GM19240 (cell line): ENCODE measurements around the gene LTO1.

Experiments used
- DNase-seq: peaks from one replicate; pipeline ENCODE4 v3.0.0; 2011; ENCODE audit warnings: low spot score; ENCODE audit not compliant: insufficient read length

Gene LTO1

DNA sequence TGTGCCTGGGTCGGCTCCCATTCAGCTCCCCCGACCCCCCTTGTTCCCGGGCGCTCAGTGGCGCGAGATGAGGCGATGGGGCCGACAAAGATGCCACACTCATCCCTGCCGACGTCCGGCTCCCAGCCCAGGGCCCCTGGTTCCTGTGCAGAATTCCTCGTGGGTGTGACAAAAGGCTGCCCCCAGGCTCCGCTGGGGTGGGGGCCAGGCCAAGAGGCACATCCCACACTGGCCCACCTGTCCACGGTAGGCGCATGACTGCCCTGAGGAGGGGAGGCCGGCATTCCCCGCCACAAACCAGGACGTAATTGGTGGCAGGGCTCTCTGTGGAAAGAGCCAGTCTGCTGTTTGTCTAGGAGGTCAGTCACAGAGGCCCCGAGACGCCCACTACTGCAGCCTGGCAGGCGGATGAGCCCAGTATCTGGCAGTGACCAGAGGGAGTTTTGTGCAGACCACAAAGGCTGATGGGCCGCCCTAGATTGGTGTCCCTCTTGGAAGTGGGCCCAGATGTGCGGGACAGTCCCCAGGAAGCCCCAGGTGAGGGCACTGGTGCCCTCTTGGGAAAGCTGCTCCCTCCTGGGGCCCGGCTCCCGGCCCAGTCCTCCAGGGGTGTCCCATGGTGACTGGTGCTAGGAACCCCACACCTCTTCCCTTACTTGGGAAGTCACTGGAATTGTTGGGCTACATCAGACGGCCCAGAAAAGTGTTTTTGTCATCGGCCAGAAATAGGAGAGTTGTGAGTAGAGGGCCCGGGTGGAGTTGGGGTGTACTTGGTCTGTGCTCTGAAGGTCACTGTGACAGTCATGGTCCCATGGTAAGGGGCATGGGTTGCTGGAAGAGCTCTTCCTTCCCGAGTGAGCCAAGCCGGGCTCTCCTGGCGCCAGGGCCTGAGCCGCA is 28.4 kb downstream of the LTO1 start:
- DNase-seq: no peak

DNA sequence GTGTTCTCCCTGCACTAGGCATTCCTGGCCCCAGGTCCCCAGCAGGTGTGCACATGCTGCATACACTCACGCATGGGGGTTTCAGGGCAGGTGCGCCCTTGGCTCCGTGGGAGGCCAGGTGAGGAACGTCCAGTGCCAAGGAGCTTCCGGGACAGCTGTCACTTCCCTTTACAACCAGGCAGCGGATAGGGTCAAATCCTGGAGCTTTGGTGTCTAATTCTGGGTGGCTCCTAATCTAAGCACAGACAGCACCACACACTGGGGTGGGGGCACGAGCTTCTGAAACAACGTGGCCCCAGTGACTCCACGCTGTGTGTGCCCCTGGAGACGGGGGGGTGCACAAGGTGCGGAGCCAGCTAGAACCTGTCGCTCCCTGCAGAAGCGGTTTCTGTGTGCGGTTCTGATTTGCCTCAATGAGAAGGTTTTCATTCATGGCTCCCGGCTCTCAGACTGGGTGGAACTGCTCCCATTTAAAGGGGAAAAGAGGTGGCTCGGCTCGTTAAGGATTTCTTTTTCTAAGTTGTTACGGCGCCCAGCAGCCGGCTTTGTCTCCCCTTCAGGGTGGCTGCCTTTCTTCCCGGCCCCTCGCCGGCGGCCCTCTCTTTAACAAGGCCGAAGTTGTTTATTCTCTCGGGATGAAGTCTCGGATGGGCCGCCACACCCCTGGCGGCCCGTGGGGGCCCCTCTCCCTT is 29.2 kb downstream of the LTO1 start:
- no peak for DNase-seq

- no peak for DNase-seq
Observed at GRCh38 chr11:69644962-69645675, 30.0 kb downstream of the LTO1 start.

GRCh38 chr11:69644071-69644961 is 30.8 kb downstream of the LTO1 start:
- DNase-seq: no peak

DNA sequence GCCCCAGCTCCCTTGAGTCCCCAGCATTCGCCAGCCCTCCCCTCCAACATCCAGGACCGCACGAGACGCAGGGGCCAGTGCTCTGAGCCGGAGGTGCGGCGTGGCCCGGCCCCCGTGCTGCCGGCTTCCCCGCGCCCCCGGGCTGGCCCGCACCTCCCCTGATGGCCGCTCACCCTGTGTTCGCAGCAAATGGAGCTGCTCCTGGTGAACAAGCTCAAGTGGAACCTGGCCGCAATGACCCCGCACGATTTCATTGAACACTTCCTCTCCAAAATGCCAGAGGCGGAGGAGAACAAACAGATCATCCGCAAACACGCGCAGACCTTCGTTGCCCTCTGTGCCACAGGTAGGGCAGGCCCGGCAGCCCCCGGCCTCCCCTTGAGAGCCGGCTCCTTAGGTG is 31.5 kb downstream of the LTO1 start:
- no peak for DNase-seq

DNA sequence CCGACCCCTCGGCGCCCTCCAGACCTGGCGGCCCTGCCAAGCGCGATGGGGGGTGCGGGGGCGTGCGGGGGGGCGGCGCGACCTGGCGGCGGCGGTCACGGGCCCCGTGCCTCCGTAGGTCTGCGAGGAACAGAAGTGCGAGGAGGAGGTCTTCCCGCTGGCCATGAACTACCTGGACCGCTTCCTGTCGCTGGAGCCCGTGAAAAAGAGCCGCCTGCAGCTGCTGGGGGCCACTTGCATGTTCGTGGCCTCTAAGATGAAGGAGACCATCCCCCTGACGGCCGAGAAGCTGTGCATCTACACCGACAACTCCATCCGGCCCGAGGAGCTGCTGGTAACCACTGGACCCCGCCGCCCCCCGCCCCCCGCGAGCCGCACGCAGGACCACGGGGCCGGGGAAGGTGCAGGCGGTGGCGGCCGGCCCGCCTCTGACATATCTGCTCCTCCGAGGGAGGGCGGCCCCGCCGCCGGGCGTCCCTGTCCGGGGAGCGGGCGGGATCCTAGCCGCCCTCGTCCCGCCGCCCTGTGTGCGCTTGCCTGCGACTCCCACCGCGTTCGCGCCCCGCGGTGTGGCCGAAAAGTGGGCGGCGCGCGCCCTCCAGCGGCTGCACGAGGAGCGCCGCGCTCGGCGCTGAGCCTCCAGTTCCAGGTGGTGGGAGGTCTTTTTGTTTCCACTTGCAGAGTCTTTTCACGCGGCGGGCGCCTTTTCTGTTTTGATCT is 32.1 kb downstream of the LTO1 start:
- DNase-seq: peak; percentile 82

- DNase-seq: no peak
Observed at GRCh38 chr11:69642549-69642912, 32.6 kb downstream of the LTO1 start.

GRCh38 chr11:69641681-69642548 is 33.2 kb downstream of the LTO1 start:
- no peak for DNase-seq

DNA sequence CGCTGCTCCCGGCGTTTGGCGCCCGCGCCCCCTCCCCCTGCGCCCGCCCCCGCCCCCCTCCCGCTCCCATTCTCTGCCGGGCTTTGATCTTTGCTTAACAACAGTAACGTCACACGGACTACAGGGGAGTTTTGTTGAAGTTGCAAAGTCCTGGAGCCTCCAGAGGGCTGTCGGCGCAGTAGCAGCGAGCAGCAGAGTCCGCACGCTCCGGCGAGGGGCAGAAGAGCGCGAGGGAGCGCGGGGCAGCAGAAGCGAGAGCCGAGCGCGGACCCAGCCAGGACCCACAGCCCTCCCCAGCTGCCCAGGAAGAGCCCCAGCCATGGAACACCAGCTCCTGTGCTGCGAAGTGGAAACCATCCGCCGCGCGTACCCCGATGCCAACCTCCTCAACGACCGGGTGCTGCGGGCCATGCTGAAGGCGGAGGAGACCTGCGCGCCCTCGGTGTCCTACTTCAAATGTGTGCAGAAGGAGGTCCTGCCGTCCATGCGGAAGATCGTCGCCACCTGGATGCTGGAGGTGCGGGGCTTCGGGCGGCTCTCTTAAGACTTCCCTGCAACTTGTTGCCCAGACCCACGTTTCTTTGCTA is 34.1 kb downstream of the LTO1 start, which contains the start of gene CCND1:
Gene CCND1 (plus strand): TSS at position 162 of the 587 bp plus-strand sequence. CDS start 158 bp downstream, at position 320.
- DNase-seq: no peak

- DNase-seq: no peak
Observed at GRCh38 chr11:69640260-69640994, 34.7 kb downstream of the LTO1 start.

GRCh38 chr11:69639831-69640230 is 35.3 kb downstream of the LTO1 start:
- no peak for DNase-seq

GRCh38 chr11:69638941-69639681 is 36.0 kb downstream of the LTO1 start:
- peak; percentile 51 for DNase-seq

GRCh38 chr11:69637941-69638871 is 36.9 kb downstream of the LTO1 start:
- no peak for DNase-seq

- no peak for DNase-seq
Observed at GRCh38 chr11:69637198-69637940, 37.8 kb downstream of the LTO1 start.

- DNase-seq: no peak
Observed at GRCh38 chr11:69636512-69637197, 38.5 kb downstream of the LTO1 start.
